ENCODE measurements around the gene ADAMTS5. TPM values are rescaled to one million over a fixed set of nuclear protein-coding genes. Genes with fewer than 3 reads are reported as not detected.

Gene ADAMTS5
- total and polyA plus RNA-seq, 2 of the 8 experiments (the other 6 are each of a cell fraction or from before 2014, with no cell fraction given) = 0.20 to 1.1 TPM

GRCh38 chr21:26909972-26910371 lies 56.9 kb downstream of the ADAMTS5 start (continued):
- TF ChIP-seq FOSL1 (IDR thresholded peaks at IDR 0.05; ENCODE audit: insufficient read depth, low read depth, low read length) (no peak), EP300 (IDR thresholded peaks at IDR 0.05; ENCODE audit: borderline replicate concordance in 1 of 2, low read depth in 2 of 2, low read length in 2 of 2) (peak in 1 of 2 experiments; percentile 70; a peak in 1 of 3 replicates), RAD21 (IDR thresholded peaks at IDR 0.05 in 1 of 2, conservative IDR thresholded peaks at IDR 0.05 in 1 of 2; ENCODE audit: low read depth in 2 of 2, low read length in 2 of 2) (peak; percentile 46 to 61), CHD1 (IDR thresholded peaks at IDR 0.05; ENCODE audit: low read depth, low read length) (no peak), BACH1 (IDR thresholded peaks at IDR 0.05; ENCODE audit: low read length) (no peak), CTCF (IDR thresholded peaks at IDR 0.05; ENCODE audit: control extremely low read depth in 1 of 3, insufficient read depth in 1 of 3, low read depth in 1 of 3, low read length in 3 of 3) (peak in 2 of 3 experiments; percentile 19 to 44; a peak in 2 of 4 replicates), CBX5 (IDR thresholded peaks at IDR 0.05; ENCODE audit: low read depth, low read length) (no peak), RNF2 (IDR thresholded peaks at IDR 0.05; ENCODE audit: borderline replicate concordance, low read depth, low read length, missing control alignments, poor library complexity, severe bottlenecking) (no peak), BCL11A (IDR thresholded peaks at IDR 0.05; ENCODE audit: low read depth in 2 of 2, low read length in 2 of 2) (no peak), RFX5 (IDR thresholded peaks at IDR 0.05; ENCODE audit: borderline replicate concordance, low read depth, low read length) (no peak), YY1 (IDR thresholded peaks at IDR 0.05; ENCODE audit: low read depth, low read length) (0 out of 2 replicates have a peak, but pooled peaks have one; percentile 21), KDM5A (IDR thresholded peaks at IDR 0.05; ENCODE audit: low read length) (no peak), SP4 (IDR thresholded peaks at IDR 0.05; ENCODE audit: low read length) (no peak), JUN (IDR thresholded peaks at IDR 0.05; ENCODE audit: low read depth, low read length) (no peak), JUND (IDR thresholded peaks at IDR 0.05; ENCODE audit: low read length) (no peak), HDAC2 (IDR thresholded peaks at IDR 0.05; ENCODE audit: borderline replicate concordance in 1 of 2, low read depth in 2 of 2, low read length in 2 of 2) (0 out of 4 replicates have a peak, but pooled peaks of 1 of the 2 experiments have one; percentile 62), CREB1 (IDR thresholded peaks at IDR 0.05) (no peak)

Data from H1 (cell line).